HG03378 (cell line): Measurements from ENCODE around the gene SENP1.

ENCODE experiments used
- ATAC-seq: cut with Tn5 transposase; IDR thresholded peaks from one replicate; pipeline ENCODE4 v1.9.1; 2021; ENCODE audit warnings: mild to moderate bottlenecking, moderate library complexity; ENCODE audit not compliant: unreplicated experiment

SENP1 gene

GRCh38 chr12:48019639-48020265 lies 86.1 kb downstream of the SENP1 start:
- ATAC-seq, result no peak

GRCh38 chr12:48018618-48018995 lies 87.3 kb downstream of the SENP1 start:
- ATAC-seq, result no peak

GRCh38 chr12:48017921-48018617 lies 87.8 kb downstream of the SENP1 start:
- ATAC-seq, result no peak

GRCh38 chr12:48017496-48017895 lies 88.4 kb downstream of the SENP1 start:
- ATAC-seq, result no peak

- no peak for ATAC-seq
Observed at GRCh38 chr12:48016373-48017020, 89.4 kb downstream of the SENP1 start.

GRCh38 chr12:48015954-48016353 lies 89.9 kb downstream of the SENP1 start:
- no peak for ATAC-seq

- no peak for ATAC-seq
Observed at GRCh38 chr12:48015129-48015528, 90.8 kb downstream of the SENP1 start.

GRCh38 chr12:48013287-48013686 lies 92.6 kb downstream of the SENP1 start:
- ATAC-seq, result no peak

- no peak for ATAC-seq
Observed at GRCh38 chr12:48012070-48012469, 93.8 kb downstream of the SENP1 start.

GRCh38 chr12:48010366-48010970 lies 95.4 kb downstream of the SENP1 start:
- no peak for ATAC-seq

GRCh38 chr12:48009471-48009870 lies 96.4 kb downstream of the SENP1 start:
- ATAC-seq, result no peak

- ATAC-seq, result no peak
Observed at GRCh38 chr12:48008950-48009349, 96.9 kb downstream of the SENP1 start.

- no peak for ATAC-seq
Observed at GRCh38 chr12:48008349-48008748, 97.5 kb downstream of the SENP1 start.

- ATAC-seq, result no peak
Observed at GRCh38 chr12:48007206-48007605, 98.7 kb downstream of the SENP1 start.

GRCh38 chr12:48005750-48006021 lies 100.2 kb downstream of the SENP1 start:
- ATAC-seq, result no peak

- ATAC-seq, result no peak
Observed at GRCh38 chr12:48005001-48005749, 100.7 kb downstream of the SENP1 start.

GRCh38 chr12:48004053-48004941 lies 101.6 kb downstream of the SENP1 start, which contains the start of gene COL2A1:
COL2A1 (minus strand) TSS chr12:48004476; CDS start chr12:48004321, 155 bp downstream.
- no peak for ATAC-seq

GRCh38 chr12:48003226-48004052 lies 102.4 kb downstream of the SENP1 start:
- ATAC-seq, result no peak

GRCh38 chr12:48002773-48003218 lies 103.1 kb downstream of the SENP1 start:
- no peak for ATAC-seq
